CD4-positive, alpha-beta T cell treated with Interleukin-15 for 4 hours (primary cell): Measurements from ENCODE around the gene CHN2.
"Not testable (repeated sequence)": the region's sequence is repeated elsewhere in the genome, so short reads cannot be mapped to it uniquely, and the experiment has no call there.

Experiments used
- DNase-seq: peaks from one replicate; pipeline ENCODE4 v3.0.0-alpha.2; 2020; ENCODE audit warnings: low spot score

CHN2 gene

DNA sequence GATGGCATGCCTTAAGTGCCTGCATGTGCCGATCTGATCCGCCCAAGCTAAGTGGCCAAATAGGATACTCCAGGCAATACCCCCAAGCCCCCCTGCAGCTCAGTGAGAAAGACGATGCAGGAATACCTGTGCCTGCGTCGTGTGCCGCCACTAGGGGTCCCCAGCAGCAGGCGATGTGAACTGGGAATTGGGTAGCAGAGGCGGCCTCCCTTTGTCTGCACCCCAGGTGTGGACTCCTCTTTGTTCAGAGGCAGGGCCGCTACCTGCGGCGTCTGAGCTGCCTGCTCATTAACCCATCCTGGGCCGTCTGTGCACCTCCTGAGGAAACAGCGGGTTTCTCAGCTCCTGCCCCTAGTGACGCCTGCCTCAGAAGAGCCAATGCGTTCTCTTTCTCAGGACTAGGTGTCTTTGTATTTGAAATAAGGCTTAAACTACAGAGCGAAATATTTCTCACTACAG, 4.8 kb upstream of the CHN2 start:
- DNase-seq = peak; percentile 57

DNA sequence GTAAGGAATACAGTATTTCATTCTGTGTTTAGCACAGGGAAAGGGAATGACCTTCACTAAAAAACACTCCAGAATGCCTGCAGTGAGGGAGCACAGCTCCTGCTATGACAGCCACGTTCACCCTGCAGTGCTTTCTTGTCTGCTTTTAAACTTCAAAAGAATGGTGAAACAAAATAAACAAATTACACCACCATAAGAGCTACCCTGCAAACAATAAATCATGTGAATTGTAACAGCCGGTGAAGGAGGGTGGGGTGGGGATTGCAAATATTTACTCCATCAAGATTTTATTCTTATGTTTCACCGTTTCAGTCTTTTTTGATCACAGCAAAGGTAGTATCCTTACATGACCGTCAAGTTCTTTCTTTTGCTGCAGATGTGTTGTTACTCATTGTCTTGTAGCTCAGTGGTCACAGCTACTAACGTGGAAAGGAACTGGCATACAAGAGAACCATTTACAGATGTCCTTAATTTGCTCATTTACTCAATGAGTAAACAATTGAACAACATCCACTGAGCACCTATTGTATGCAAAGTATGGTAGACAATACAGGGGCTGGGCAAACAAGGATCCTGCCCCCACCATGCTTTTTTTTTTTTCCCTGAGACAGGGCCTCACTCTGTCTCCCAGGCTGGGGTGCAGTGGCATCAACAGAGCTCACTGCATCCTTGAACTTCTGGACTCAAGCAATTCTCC, 4.1 kb upstream of the CHN2 start:
- no peak for DNase-seq

DNA sequence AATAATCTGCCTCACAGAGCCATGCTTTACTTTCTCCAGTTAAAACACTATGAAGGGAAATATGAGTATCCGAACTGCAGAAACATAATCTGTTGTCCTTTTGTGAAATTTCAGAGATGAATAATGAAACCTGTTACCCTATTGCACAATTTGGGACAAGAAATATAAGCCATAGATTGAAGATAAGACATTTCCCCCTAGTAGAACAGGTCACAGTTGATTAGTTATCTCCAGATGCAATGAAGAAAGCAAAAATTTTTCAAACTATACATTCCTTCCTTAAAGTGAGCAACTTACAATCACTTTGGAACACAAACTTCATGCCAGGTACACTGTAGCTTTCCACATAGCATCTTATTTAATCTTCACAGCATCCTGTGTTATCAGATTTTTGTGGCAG, 2.3 kb upstream of the CHN2 start:
- no peak for DNase-seq

DNA sequence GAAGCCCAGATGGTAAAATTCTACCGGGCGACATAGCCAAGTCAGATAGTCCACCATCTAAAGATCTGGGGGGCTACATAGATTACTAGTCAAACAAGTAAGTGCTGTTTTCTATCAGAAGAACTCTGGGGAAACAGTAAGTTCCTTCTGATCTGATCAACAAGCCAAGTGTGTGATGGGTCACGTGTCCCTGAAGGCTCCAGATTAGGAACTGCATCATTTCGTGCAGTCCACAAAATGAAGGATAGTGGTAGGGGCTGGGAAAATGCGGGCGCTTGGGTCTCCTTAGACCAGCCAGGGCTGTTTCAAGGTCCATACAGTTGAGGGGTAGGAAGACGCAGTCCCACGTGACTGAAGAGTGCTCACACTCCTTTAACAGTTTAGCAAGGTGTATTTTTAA, 1.8 kb upstream of the CHN2 start:
- no peak for DNase-seq

DNA sequence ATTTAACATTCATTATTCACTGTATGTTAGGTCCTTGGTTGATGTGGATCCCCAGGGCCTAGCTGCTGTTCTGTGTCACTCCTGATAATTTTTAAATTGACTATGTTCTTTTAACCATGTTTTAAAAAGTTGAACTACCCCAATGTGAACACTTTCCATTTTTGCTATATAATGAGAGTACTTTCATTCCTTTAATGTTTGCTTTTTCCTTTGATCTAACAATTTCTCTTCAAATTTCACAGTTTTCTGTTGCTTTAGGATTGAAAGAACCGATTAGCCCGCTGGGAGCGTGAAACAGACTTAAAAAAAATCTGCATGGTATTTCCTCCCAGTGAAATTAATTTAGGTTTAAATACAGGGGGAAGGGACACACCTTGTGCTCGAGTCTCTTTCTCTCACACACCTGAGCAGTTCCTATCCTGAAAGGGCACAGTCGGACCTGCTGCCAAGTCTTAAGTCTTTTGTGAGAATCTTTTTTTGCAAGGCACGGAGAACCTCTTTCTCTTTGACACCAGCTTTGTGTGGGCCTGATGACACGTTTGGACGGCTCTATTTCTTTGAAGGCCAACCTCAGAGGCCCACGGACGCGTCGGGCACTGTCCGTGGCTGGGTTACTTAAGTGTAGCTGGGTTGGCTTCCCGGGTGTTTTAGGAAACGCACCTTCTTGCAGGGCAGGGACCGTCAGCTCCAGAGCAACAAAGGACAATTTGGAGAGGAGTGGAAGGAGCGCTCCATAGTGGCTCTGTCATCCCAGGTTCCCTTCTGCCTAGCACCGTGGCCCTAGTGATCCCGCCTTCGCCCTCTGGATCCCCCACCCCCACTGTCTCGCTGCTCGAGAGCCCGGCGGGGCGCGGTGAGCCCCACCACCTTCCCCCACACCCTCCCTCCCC, 1.0 kb upstream of the CHN2 start:
- DNase-seq = no peak

DNA sequence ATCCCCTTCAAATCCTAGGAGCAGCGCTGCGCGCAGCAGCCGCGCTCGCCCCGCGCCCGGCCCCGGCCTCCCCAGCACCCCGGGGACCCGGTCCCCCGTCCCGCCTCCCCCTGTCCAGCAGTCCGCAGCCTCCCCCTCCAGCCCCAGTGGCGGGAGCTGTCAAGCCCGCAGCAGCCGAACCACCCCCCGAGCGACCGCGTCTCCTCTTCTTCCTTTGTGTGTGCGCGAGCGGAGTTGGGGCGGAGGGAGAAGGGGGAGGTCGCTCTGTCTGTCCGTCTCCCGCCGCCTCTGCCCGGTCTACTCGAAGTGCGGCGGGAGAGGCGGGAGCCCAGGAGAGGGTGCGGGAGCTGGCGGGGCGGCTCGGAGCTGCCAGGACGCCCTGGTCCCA, 375 bp upstream of the CHN2 start:
- no peak for DNase-seq

DNA sequence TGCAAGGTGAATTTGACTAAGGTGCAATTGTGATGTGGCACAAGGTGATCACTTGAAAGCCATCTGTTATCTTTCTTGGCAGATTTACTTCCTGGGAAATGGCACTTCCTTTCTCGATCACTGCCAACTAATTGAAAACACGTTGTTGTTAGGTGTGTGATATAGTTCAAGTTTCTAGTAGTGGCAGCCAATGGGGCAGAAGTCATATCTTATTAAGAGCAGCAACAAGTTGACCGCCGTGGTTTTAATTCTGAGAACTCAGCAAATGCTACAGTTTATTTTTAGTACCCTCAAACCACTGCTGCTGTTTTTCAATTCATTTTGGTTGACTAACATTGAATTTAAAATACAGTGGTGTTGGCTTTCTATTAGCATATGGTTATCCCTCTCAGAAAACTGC, 1.6 kb downstream of the CHN2 start:
- DNase-seq = peak; percentile 59

DNA sequence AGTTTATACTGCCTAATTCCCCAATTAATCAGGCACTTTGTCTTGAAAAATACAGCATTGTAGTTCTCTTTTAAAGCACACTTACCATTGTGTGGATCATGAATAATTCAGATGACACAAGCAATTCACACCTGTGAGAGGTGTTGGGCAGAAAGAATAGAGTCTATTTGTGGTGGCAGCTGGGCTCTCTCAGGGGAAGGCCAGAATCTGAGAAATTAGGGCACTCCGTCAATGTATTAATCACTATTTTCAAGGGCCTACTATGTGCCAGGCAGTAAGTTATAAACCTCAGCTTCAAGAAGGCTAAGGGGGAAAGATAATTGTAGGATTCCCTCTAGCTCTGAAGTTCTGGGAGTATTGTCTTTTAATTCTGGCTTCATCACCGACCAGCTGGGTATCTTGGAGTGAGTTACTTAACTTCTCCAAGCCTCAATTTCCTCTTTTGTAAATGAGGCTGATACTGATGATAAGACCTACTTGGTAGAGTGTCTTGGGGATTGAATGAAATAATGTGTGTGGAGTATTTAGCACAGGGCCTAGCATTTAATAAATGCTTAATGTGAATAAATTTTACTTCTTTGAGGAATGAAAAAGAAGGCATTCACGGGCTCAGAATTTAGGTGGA, 2.5 kb downstream of the CHN2 start:
- DNase-seq = peak; percentile 36

DNA sequence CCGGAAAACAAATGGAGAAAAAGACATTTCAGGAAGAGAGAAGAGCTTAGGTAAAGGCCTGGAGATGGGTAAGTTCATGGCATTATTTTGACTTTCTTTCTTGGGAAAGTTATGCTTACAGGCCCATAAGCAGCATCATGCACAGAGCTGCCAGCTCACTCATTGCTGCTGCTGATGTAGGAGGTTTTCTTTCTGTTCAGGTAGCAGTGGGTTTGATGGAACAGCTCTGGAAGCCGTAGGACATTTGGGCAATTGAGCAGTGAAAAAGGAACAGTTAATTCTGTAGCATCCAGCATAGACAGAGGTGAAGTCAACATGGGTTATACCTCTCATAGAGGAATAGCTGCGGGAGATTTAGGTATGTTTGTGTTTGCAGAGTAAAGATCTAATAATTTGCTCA, 3.3 kb downstream of the CHN2 start:
- DNase-seq = no peak

DNA sequence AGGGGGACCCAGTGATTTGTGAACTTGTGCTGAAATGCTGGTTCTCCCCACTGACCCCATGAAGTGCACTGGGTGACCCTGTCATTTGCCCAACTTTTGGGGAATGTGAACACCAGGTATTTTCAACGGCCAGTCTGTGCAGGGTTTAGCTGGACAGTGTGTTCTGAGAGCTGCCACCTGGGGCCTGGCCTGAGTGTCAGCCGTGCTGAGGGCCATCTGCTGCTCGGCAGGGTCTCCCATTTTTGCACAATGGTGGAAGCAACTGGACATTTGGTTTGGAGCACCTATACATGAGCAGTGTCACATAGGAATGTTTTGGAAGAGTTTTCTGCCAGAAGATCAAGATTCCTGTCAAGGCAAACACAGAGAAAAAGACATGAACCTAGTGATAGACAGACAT, 5.2 kb downstream of the CHN2 start:
- no peak for DNase-seq

DNA sequence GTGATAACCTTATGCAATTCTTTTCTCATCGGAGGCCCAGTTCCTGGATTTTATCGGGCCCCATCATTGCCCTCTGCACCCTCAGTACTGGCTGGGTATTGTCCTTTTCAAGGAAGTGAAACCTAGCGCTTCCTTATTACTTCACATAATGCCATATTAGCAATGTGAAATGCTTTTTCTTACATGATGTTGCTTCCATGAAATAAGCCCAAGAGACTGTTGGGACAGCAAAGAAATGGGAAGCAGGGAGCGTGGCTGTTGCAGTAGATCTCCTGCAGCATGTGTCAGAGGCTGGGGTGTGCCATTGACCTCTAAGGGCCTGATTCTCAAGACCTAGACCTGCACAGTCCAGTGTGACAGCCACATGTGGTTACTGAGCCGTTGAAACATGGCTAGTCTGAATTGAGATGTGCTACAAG, 8.1 kb downstream of the CHN2 start:
- no peak for DNase-seq

DNA sequence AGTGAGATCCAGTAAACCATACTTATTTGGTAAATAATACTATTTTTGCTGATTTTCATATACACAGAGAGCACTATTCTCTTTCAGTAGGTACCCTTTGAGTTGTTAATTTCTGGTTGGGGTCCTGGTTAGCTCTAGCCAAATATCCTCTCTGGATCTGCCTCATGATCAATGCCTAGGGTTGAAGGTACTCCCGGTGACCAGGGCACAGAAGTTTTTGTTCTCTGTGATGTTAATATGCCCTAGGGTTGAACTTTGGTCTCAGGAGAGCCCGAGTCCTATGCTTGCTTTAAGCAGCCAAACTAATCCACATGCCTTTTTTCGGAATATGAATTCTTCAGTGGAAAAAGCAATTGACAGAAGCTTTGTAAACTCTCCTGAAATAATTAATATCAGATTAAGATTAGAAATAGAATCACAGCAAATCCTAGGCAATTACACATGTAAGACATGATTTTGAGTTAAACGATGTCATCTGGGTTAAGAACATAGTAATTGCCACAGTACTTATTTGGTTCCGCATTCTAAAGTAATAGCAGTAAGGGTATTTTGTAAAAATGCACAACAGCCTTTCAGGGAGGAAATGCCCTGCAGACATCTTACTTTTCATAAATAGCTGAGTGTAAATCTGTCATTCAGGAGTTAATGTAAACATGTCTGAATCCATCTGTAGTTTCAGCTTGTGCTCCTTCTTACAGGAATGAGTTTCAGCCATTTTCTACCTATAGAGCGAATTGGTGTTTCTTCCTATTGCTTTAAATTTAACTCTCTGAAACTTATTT, 10.1 kb downstream of the CHN2 start:
- DNase-seq = no peak

DNA sequence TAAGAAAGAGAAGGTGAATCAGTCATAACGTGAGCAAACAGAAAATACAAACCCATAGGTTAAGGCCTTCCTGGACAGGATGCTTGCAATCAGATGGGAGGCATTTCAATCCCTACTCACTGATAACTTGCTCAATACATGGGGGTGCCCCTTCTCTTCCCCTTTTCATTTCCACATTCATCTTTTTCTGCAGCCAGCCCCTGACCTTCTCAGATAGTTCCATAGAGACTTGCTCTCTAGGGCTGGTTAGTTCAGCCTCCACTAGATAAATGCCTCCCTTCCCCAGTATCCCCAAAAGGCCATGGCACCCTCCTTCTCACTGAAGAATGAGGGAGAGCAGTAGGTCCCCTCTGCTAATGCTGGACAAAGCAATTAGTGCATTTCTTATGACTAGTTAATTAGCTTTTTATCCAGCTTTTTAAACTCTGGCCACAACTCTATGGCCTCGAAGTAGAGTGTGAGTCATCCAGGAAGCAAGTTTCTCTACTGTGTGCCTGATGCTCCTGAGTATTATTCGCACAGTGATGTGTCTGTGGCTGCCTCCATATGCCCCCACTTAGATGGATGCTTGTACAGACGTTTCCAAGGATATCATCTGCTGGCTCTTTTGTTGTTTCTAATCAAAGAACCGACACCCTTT, 12.7 kb downstream of the CHN2 start:
- no peak for DNase-seq

DNA sequence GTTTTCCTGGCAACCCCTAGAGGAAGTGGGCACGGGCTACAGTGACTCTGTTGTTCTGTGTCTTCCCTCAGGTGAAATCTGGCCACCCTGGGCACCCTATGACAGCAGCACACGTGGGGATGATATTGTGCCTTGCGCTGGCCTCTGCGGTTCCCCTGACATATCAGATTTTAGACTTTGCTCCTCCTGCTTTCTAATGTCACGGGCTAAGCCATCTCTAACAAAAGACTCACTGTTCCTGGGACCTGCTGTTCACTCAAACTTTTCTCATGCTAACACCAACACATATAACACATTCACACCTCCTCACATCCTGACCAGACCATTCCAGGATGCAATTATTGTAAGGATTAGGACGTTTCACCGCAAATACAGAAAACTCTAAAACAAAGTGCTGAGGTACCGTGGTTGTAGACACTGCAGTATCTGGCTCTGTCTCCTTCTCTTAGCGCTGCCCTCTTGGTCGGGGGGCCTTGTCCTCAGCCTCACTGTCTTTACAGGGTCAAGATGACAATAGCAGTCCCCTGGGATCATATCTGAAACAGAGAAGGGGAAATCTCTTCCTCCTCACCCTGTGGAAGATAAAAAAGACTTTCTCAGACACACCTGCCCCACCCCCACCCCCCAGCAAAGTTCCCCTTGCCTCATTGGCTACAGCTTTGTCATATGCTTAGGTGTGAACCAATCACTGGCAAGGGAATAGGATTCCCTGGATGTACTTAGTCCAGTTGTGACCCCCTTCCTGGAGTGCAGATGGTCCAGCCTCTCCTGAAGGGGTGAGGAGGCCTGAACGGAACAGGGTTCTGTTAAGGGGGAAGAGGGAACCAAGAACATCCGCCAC, 14.1 kb downstream of the CHN2 start:
- no peak for DNase-seq

DNA sequence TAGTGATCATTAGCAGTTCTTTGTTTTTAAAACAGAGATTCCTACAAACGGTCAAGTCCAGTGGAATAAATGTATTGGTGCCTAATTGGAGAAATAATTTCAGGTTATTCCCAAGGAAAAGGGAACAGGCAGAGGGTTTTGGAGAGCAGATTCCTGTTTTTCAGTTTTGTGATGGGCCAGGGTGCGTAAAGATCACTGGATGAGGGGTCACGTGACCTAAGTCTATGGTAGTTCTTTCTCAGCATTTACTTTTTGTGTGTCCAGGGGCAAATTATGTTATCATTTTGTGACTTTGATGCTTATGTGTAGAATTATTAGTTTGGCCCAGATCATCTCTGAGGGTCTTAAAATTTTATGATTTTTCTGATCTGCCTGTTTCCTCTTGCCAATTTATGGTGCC, 15.2 kb downstream of the CHN2 start:
- DNase-seq = no peak

DNA sequence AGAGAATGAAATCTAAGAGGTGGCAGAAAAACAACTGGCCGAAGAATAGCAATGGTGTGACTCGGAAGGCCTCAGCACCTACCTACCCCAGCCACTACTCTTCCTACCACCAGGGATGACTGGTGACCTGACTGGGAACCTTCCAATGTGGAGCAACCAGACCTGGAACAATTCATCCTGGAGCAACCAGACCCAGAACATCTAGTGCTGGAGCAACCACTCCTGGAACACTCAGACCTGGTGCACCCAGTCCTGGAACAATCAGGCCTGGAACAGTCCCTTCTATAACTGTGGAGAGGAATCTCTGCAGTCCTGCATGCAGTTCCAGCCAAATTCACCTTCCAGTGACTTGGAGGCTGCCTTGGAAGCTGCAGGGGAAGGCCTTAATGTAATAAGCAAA, 18.2 kb downstream of the CHN2 start:
- DNase-seq = not testable (repeated sequence)

DNA sequence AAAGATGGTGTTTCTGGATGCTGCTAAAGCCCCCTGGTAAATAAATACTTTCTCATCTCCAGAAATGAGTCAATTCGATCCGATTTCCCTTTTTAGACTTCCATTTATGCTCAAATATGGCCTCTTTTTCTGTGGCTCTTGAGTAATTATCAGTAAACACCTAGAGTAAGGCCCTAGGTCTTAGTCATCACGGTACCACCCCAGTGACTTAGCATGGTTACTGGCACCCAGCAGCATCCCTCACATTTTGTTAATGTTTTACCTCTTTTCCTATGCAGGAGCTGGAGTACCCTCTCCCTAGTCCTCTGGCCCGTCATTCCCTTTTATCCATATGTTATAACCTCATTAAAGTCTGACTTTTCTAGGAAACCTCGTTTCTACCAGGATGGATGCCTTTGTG, 19.5 kb downstream of the CHN2 start:
- no peak for DNase-seq

DNA sequence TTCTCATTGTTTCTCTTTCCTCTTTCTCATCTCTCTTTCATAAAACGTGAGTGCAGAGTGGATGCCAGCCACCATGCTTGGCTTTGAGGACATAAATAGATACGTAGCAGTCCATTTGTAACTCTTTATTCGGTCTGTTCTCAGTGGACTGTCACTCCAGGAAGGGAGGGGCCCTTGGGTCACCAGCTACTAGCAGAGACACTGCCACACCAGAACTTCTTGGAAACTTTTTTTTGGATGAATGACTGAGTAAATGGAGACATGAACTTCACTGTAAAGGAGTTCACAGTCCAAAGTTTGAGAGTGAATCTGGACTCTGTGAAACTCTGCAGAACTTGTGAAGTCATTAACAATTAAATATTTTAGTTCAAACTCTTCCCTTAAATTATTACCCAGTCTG, 20.2 kb downstream of the CHN2 start:
- DNase-seq = no peak

DNA sequence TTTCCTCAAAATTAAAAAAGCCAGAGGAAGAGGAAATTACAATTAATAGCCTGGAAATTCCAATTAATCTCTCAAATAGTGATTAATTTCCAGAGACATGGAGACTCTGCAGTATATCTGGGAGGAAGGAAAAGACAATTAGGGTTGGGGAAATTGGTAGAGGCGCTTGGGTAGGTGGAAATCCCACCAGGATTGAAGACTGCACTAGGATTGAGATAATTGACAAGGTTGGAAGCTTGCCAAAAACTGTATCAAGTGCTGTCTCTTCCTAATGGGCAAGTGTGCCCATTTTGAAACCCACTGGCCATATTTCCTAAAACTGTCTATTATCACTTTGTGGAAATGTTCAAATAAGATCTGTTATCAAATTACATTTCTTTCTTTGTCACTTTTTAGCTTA, 21.6 kb downstream of the CHN2 start:
- DNase-seq = no peak

DNA sequence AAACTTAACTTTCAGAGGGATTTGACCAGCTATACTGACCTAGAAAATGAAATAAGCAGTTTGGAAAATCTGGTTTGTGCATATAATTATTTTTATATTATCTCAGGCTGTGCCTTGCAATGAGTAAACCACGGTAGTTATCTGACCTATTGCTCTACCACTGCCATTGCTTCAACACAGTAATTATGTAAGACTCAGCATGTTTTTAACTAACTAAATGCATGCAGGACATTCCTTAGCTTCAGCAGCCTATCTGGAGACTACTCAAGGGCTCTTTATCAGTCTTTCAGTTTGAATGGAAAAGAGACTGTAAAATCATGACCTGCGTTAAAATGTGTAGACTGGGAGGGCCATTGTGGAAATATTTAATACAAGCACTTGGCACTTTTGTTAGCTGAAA, 22.5 kb downstream of the CHN2 start:
- DNase-seq = no peak

DNA sequence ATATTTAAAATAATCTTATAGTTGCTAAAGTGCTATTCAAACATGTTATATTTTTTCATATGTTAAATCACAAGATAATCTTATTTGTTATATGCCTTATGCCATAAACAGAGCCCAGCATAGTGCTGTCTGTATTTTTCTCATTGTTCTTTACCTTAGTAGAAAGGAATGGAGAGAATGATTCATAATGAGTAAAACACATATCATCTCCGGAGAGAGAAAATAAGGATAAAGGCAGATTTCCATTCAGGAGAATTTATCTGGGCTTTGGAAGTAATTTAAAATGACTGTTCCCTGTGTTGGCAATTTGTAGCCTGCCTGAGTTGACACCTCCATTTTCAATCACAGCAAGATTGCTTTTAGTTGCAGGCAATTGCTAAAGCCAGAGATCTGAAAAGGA, 30.2 kb downstream of the CHN2 start:
- no peak for DNase-seq
